Natural killer cell (primary cell): ENCODE measurements around the gene STPG1. TPM values are rescaled to one million over a fixed set of nuclear protein-coding genes. Genes with fewer than 3 reads are reported as not detected.

Experiments
- ATAC-seq, 3 donors: fragments of 150-1000 bp in 2 of 3; fragments of 200-7000 bp in 1 of 3; cut with Tn5 transposase; 1 replicate in 1 of 3; 2 replicates in 2 of 3; pipeline ENCODE4 v1.10.0; 2021; ENCODE audit warnings: mild to moderate bottlenecking in 2 of 3, moderate library complexity in 2 of 3
- DNase-seq, 2 donors: peaks; one replicate each; pipeline versions ENCODE4 v3.0.0 to v3.0.0-alpha.2; 2013 to 2021; ENCODE audit warnings: mixed read lengths in 1 of 2
- H3K27ac ChIP-seq: one replicate; pipeline ENCODE4 v1.5.1; 2013; ENCODE audit warnings: mild to moderate bottlenecking, low read length
- H3K27me3 ChIP-seq: one replicate; pipeline ENCODE4 v1.6.1; 2013; ENCODE audit warnings: low read length; ENCODE audit not compliant: control insufficient read depth, insufficient read depth
- H3K36me3 ChIP-seq: one replicate; pipeline ENCODE4 v1.6.1; 2013; ENCODE audit warnings: low read length; ENCODE audit not compliant: control insufficient read depth, insufficient read depth
- H3K4me1 ChIP-seq: one replicate; pipeline ENCODE4 v1.6.1; 2013; ENCODE audit warnings: low read length; ENCODE audit not compliant: control insufficient read depth, insufficient read depth
- H3K4me3 ChIP-seq: one replicate; pipeline ENCODE4 v1.5.1; 2013; ENCODE audit warnings: low read length
- H3K9me3 ChIP-seq: one replicate; pipeline ENCODE4 v1.6.1; 2013; ENCODE audit warnings: low read length; ENCODE audit not compliant: control insufficient read depth, insufficient read depth
- H3K27ac Mint-ChIP-seq, 2 donors: one replicate each; pipeline ENCODE4 v1.8.0; 2022; ENCODE audit warnings: mild to moderate bottlenecking in 2 of 2, mixed read lengths in 2 of 2, moderate library complexity in 1 of 2
- H3K27me3 Mint-ChIP-seq, 2 donors: one replicate each; pipeline ENCODE4 v1.8.0; 2022; ENCODE audit warnings: low read depth in 2 of 2, mixed read lengths in 2 of 2
- H3K36me3 Mint-ChIP-seq: one replicate; pipeline ENCODE4 v1.8.0; 2022; ENCODE audit warnings: mixed read lengths
- H3K4me1 Mint-ChIP-seq, 2 donors: one replicate each; pipeline ENCODE4 v1.8.0; 2022; ENCODE audit warnings: mixed read lengths in 2 of 2
- H3K4me3 Mint-ChIP-seq: one replicate; pipeline ENCODE4 v1.8.0; 2022; ENCODE audit warnings: mild to moderate bottlenecking, moderate library complexity, mixed read lengths
- H3K9me3 Mint-ChIP-seq, 2 donors: one replicate each; pipeline ENCODE4 v1.8.0; 2022; ENCODE audit warnings: mixed read lengths in 2 of 2
- CTCF ChIP-seq: fragments of 200-600 bp; IDR thresholded peaks from one replicate; pipeline ENCODE4 v1.8.0; 2022; ENCODE audit warnings: antibody characterized with exemption
- WGBS: methylation state at CpG from one replicate; pipeline ENCODE4 v1.1.7; 2013; ENCODE audit warnings: missing lambda C conversion rate; ENCODE audit not compliant: insufficient coverage; 5-methylcytosine and 5-hydroxymethylcytosine counted together
- intact Hi-C: fragments of 100-400 bp; cut with micrococcal nuclease; formaldehyde crosslinking; loops from one replicate; pipeline ENCODE4 v1.14.2; 2022
- total RNA-seq, 4 donors: library from RNA; stranded (reverse); fragments of 120-200 nt in 1 of 4; gene quantifications; one replicate each; pipeline versions ENCODE4 v1.2.3 to v1.2.4, GENCODE V29; 2013 to 2022

STPG1 gene
- total RNA-seq, 3 donors from 2014 or later (not counting 1 experiment from before 2014, with no cell fraction given): 0.87 to 1.7 (median 1.1) TPM

GRCh38 chr1:24364605-24364974 is 49.0 kb downstream of the STPG1 start:
- intact Hi-C loops: no loop called here
- WGBS: 78% methylated on average over 2 of the region's 2 CpGs
- H3K4me1 Mint-ChIP-seq: no peaks in the 10 kb centered on the region

GRCh38 chr1:24363994-24364393 is 49.6 kb downstream of the STPG1 start:
- Histone ChIP-seq H3K27ac (no peak overlapping the region), H3K9me3 (no peaks in the 10 kb centered on the region), H3K36me3 (no peaks in the 10 kb centered on the region), H3K27me3 (no peaks in the 10 kb centered on the region), H3K4me3 (no peak overlapping the region), H3K4me1 (no peaks in the 10 kb centered on the region)
- TF ChIP-seq CTCF: no peak
- intact Hi-C loops: no loop called here
- no peak for ATAC-seq
- WGBS: 95% methylated on average over 6 of the region's 7 CpGs
- Mint-ChIP-seq H3K4me1 (no peaks in the 10 kb centered on the region), H3K9me3 (no peaks in the 10 kb centered on the region), H3K27ac (no peak overlapping the region), H3K27me3 (no peaks in the 10 kb centered on the region), H3K36me3 (no peaks in the 10 kb centered on the region), H3K4me3 (no peak overlapping the region)
- no peak for DNase-seq

More at GRCh38 chr1:24364605-24364974, 49.0 kb downstream of the STPG1 start:
- H3K9me3 Mint-ChIP-seq: no peaks in the 10 kb centered on the region
- no peaks in the 10 kb centered on the region for H3K27me3 Mint-ChIP-seq
- H3K4me1 ChIP-seq: no peaks in the 10 kb centered on the region
- no peaks in the 10 kb centered on the region for H3K9me3 ChIP-seq
- TF ChIP-seq CTCF: no peak
- no peaks in the 10 kb centered on the region for H3K36me3 ChIP-seq
- no peak overlapping the region for H3K27ac ChIP-seq
- H3K4me3 ChIP-seq: no peak overlapping the region
- no peak overlapping the region for H3K27ac Mint-ChIP-seq
- H3K27me3 ChIP-seq: no peaks in the 10 kb centered on the region
- H3K36me3 Mint-ChIP-seq: no peaks in the 10 kb centered on the region
- H3K4me3 Mint-ChIP-seq: no peak overlapping the region
- ATAC-seq (no peak), DNase-seq (no peak)

GRCh38 chr1:24362982-24363614 is 50.5 kb downstream of the STPG1 start:
- no peaks in the 10 kb centered on the region for H3K4me1 ChIP-seq
- intact Hi-C loops: no loop called here
- no peaks in the 10 kb centered on the region for H3K9me3 Mint-ChIP-seq
- no peaks in the 10 kb centered on the region for H3K4me1 Mint-ChIP-seq
- H3K36me3 Mint-ChIP-seq: no peaks in the 10 kb centered on the region
- no peaks in the 10 kb centered on the region for H3K27me3 ChIP-seq
- H3K9me3 ChIP-seq: no peaks in the 10 kb centered on the region
- H3K36me3 ChIP-seq: no peaks in the 10 kb centered on the region
- no peaks in the 10 kb centered on the region for H3K27me3 Mint-ChIP-seq
- 89% methylated on average over 4 of the region's 4 CpGs for WGBS
- no peak overlapping the region for H3K4me3 ChIP-seq
- no peak for TF ChIP-seq CTCF
- H3K27ac Mint-ChIP-seq: no peak overlapping the region
- DNase-seq: no peak
- ATAC-seq: no peak
- H3K27ac ChIP-seq: no peak overlapping the region
- H3K4me3 Mint-ChIP-seq: no peak overlapping the region

- Histone ChIP-seq H3K27ac (no peak overlapping the region), H3K4me1 (no peaks in the 10 kb centered on the region), H3K4me3 (no peak overlapping the region), H3K9me3 (no peaks in the 10 kb centered on the region), H3K27me3 (no peaks in the 10 kb centered on the region), H3K36me3 (no peaks in the 10 kb centered on the region)
- no peaks in the 10 kb centered on the region for H3K4me1 Mint-ChIP-seq
- TF ChIP-seq CTCF: no peak
- intact Hi-C loops: no loop called here
- ATAC-seq (no peak), DNase-seq (no peak)
- WGBS: 100% methylated on average over 2 of the region's 2 CpGs
- H3K4me3 Mint-ChIP-seq: no peak overlapping the region
- no peaks in the 10 kb centered on the region for H3K9me3 Mint-ChIP-seq
- no peaks in the 10 kb centered on the region for H3K36me3 Mint-ChIP-seq
- no peak overlapping the region for H3K27ac Mint-ChIP-seq
- H3K27me3 Mint-ChIP-seq: no peaks in the 10 kb centered on the region
These were observed 51.2 kb downstream of the STPG1 start for GRCh38 chr1:24362396-24362795.
